Heart left ventricle (tissue), 16 donors: ENCODE data around the gene POGZ. TPM values are rescaled to one million over a fixed set of nuclear protein-coding genes. Genes with fewer than 3 reads are reported as not detected.

ENCODE experiments used
- ATAC-seq, 4 donors: fragments of 200-7000 bp; cut with Tn5 transposase; one replicate each; pipeline ENCODE4 v1.9.1; 2020 to 2022; ENCODE audit warnings: moderate library complexity in 4 of 4, mild to moderate bottlenecking in 3 of 4, moderate number of reproducible peaks in 1 of 4
- DNase-seq, 5 donors: peaks; one replicate each; pipeline ENCODE4 v3.0.0-alpha.2; 2020
- H3K27ac ChIP-seq, 12 donors: fragments of 200-600 bp; sonication (generic) in 4 of 12; one replicate each; pipeline versions ENCODE4 v1.5.0 to v1.8.0; 2016 to 2022; ENCODE audit warnings: mild to moderate bottlenecking in 2 of 12
- H3K27me3 ChIP-seq, 9 donors: fragments of 200-600 bp; sonication (generic) in 2 of 9; one replicate each; pipeline versions ENCODE4 v1.5.1 to v1.8.0; 2016 to 2022; ENCODE audit warnings: mild to moderate bottlenecking in 3 of 9
- H3K36me3 ChIP-seq, 9 donors: fragments of 200-600 bp; sonication (generic) in 2 of 9; one replicate each; pipeline versions ENCODE4 v1.5.0 to v1.8.0; 2018 to 2022; ENCODE audit warnings: mild to moderate bottlenecking in 2 of 9
- H3K4me1 ChIP-seq, 12 donors: fragments of 200-600 bp; sonication (generic) in 4 of 12; one replicate each; pipeline versions ENCODE4 v1.5.0 to v1.8.0; 2016 to 2022; ENCODE audit warnings: mild to moderate bottlenecking in 3 of 12
- H3K4me3 ChIP-seq, 12 donors: fragments of 200-600 bp; sonication (generic) in 4 of 12; one replicate each; pipeline versions ENCODE4 v1.5.0 to v1.8.0; 2017 to 2022; ENCODE audit warnings: mild to moderate bottlenecking in 9 of 12, moderate library complexity in 4 of 12
- H3K9me3 ChIP-seq, 12 donors: fragments of 200-600 bp; sonication (generic) in 4 of 12; one replicate each; pipeline versions ENCODE4 v1.5.0 to v1.8.0; 2016 to 2022; ENCODE audit warnings: mild to moderate bottlenecking in 1 of 12
- CTCF ChIP-seq, 12 donors: fragments of 200-600 bp; sonication (generic) in 4 of 12; IDR thresholded peaks; one replicate each; pipeline versions ENCODE4 v1.5.0 to v1.8.0; 2018 to 2022; ENCODE audit warnings: antibody characterized with exemption in 12 of 12, mild to moderate bottlenecking in 5 of 12
- POLR2A ChIP-seq, 2 donors: fragments of 450-650 bp; IDR thresholded peaks; one replicate each; pipeline ENCODE4 v1.6.1; 2017; ENCODE audit warnings: antibody characterized with exemption in 2 of 2, mild to moderate bottlenecking in 2 of 2, moderate library complexity in 2 of 2
- WGBS, 4 donors: extraction: QIAGEN DNeasy Blood & Tissue Kit in 2 of 4; methylation state at CpG; one replicate each; pipeline versions ENCODE4 v1.1.5 to v1.1.7; 2013 to 2018; 5-methylcytosine and 5-hydroxymethylcytosine counted together
- intact Hi-C, 10 donors: fragments of 100-400 bp; cut with DNase I; formaldehyde crosslinking; loops; one replicate each; pipeline versions ENCODE4 v1.11.1 to v1.14.2; 2022
- polyA plus RNA-seq, 2 donors: library from polyadenylated mRNA; stranded (reverse); fragments of 200-250 nt; gene quantifications; one replicate each; pipeline ENCODE4 v1.2.3, GENCODE V29; 2013
- total RNA-seq, 9 donors: library from RNA; depleted of rRNA in 2 of 9; stranded (reverse); fragments of >200 nt in 2 of 9; fragmentation: NEBNext Ultra II Directional in 3 of 9; extraction: Animal tissue kit (Norgen Biotek cat#: 25700) in 3 of 9; gene quantifications; one replicate each; pipeline versions ENCODE4 v1.1.0 to v1.2.4, GENCODE V29; 2016 to 2023
- donor health status: ischemic (EF 13 %, LVEDD 7.1; RV severe dilation, severe dysfunction).
- donor health status: healthy with polysubstance abuse.
- donor health status: DM: no; HTN: yes; CAD: no.
- donor health status: DM: no; HTN: no; CAD: no.
- donor health status: ischemic (EF 25% LVEDD 6.9; RV normal size, moderate dysfunction).
- donor health status: ischemic (EF 25% LVEDD 5.7; RV mildly dilated, moderate dysfunction).
- donor health status: healthy.
- donor health status: DM: yes; HTN: yes; CAD: no.
- donor health status: ischemic (EF 35%, LVEDD 5.7; RV mildly dilated, moderate dysfunction).
- donor health status: nonischemic (EF 11% LVEDD 7.7; RV severe dilation, severe dysfunction).
- donor health status: DM: yes; HTN: yes; CAD: no.
- donor health status: PGD.
- donor health status: ischemic (EF 29% LVEDD 5.4; RV normal size, mild dysfunction).
- donor health status: nonischemic (EF 23%, LVEDD 6.1; RV moderate dilation, normal function).

The POGZ gene
- total and polyA plus RNA-seq, 11 donors, result 11.4 to 64.3 (median 35.2) TPM

- TF ChIP-seq POLR2A (IDR thresholded peaks at IDR 0.05) (no peak), CTCF (IDR thresholded peaks at IDR 0.05) (no peak)
- Histone ChIP-seq H3K4me3 (peak overlapping the region; percentile 60 to 89 (median 77)), H3K9me3 (no peaks in the 10 kb centered on the region), H3K36me3 (peaks cover 0 to 5% (median 0%) of the 10 kb centered on the region in 9 donors), H3K4me1 (peaks cover 0 to 40% (median 24%) of the 10 kb centered on the region in 12 donors), H3K27ac (peak overlapping the region; percentile 90 to 99 (median 97)), H3K27me3 (peaks cover 0 to 6% (median 0%) of the 10 kb centered on the region in 9 donors)
- ATAC-seq (peak; percentile 44 to 83 (median 75)), DNase-seq (peak; percentile 75 to 83 (median 78))
- intact Hi-C loops, result loop anchor here in 6 of 10 donors (1.0 to 10.0 kb wide), 5 partner anchors 14 to 450 kb away; partner anchors contain the start of genes C2CD4D (in 1 of the 6), RORC (in 1 of the 6), THEM4 (in 1 of the 6) and TUFT1 (in 1 of the 6)
- 0 to 1% (median 0%) methylated on average over 9 to 77 of the region's 77 CpGs for WGBS, 4 donors
These were observed 428 bp downstream of the POGZ start for GRCh38 chr1:151458802-151459330.

- H3K4me3 ChIP-seq, result peak overlapping the region; percentile 53 to 84 (median 66)
- 1% methylated on average over 27 to 69 of the region's 69 CpGs for WGBS, 4 donors
- peaks cover 0 to 40% (median 25%) of the 10 kb centered on the region in 12 donors for H3K4me1 ChIP-seq
- TF ChIP-seq POLR2A (IDR thresholded peaks at IDR 0.05) (no peak), CTCF (IDR thresholded peaks at IDR 0.05) (peak in 1 of 12 donors; percentile 20)
- H3K27ac ChIP-seq, result peak overlapping the region; percentile 68 to 98 (median 90)
- H3K27me3 ChIP-seq, result peaks cover 0 to 6% (median 0%) of the 10 kb centered on the region in 9 donors
- H3K36me3 ChIP-seq, result peaks cover 0 to 9% (median 0%) of the 10 kb centered on the region in 9 donors
- DNase-seq, result peak; percentile 73 to 85 (median 79)
- no peaks in the 10 kb centered on the region for H3K9me3 ChIP-seq
- ATAC-seq, result peak; percentile 48 to 63 (median 58)
- intact Hi-C loops, result loop anchor here in 5 of 10 donors (2.0 to 10.0 kb wide), 4 partner anchors 15 to 451 kb away; partner anchors contain the start of genes C2CD4D (in 1 of the 5), RORC (in 1 of the 5), THEM4 (in 1 of the 5) and TUFT1 (in 1 of the 5)
These were observed 1.1 kb downstream of the POGZ start for GRCh38 chr1:151457911-151458801.

GRCh38 chr1:151455966-151456365 is 3.3 kb downstream of the POGZ start:
- H3K4me3 ChIP-seq, result no peak overlapping the region
- H3K36me3 ChIP-seq, result peaks cover 0 to 13% (median 4%) of the 10 kb centered on the region in 9 donors
- WGBS, 4 donors, result 72 to 93% (median 88%) methylated on average over 1 of the region's 1 CpG
- TF ChIP-seq POLR2A (IDR thresholded peaks at IDR 0.05), result no peak
- TF ChIP-seq CTCF (IDR thresholded peaks at IDR 0.05), result no peak
- H3K4me1 ChIP-seq, result peaks cover 0 to 40% (median 25%) of the 10 kb centered on the region in 12 donors
- H3K27me3 ChIP-seq, result no peaks in the 10 kb centered on the region
- H3K27ac ChIP-seq, result peak overlapping the region in 3 of 12 donors; percentile 44 to 92 (median 86)
- intact Hi-C loops, result loop anchor here in 2 of 10 donors (5.0 to 10.0 kb wide), 2 partner anchors 86 to 379 kb away; partner anchors contain the start of genes C2CD4D (in 1 of the 2), RORC (in 1 of the 2) and TUFT1 (in 1 of the 2)
- DNase-seq (no peak), ATAC-seq (no peak)
- no peaks in the 10 kb centered on the region for H3K9me3 ChIP-seq
